NCI-H187 (cell line): ENCODE data around the gene TAF4.
"Not testable (repeated sequence)": the region's sequence is repeated elsewhere in the genome, so short reads cannot be mapped to it uniquely, and the experiment has no call there.

ENCODE experiments used
- DNase-seq, 2 experiments: peaks; one replicate each; lab custom pipeline; 2025; lab: John Stamatoyannopoulos, UW

Gene TAF4

GRCh38 chr20:61948056-61948455, 117.6 kb downstream of the TAF4 start:
- not testable (repeated sequence) for DNase-seq

DNA sequence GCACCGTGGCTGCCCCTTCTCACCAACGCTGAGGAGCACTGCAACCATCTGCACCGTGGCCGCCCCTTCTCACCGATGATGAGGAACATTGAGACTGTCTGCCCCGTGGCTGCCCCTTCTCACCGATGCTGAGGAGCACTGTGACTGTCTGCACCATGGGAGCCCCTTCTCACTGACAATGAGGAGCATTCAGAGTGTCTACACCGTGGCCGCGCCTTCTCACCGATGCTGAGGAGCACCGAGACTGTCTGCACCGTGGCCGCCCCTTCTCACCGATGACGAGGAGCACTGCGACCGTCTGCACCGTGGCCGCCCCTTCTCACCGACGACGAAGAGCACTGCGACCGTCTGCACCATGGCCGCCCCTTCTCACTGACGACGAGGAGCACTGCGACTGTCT, 120.2 kb downstream of the TAF4 start:
- not testable (repeated sequence) for DNase-seq

DNA sequence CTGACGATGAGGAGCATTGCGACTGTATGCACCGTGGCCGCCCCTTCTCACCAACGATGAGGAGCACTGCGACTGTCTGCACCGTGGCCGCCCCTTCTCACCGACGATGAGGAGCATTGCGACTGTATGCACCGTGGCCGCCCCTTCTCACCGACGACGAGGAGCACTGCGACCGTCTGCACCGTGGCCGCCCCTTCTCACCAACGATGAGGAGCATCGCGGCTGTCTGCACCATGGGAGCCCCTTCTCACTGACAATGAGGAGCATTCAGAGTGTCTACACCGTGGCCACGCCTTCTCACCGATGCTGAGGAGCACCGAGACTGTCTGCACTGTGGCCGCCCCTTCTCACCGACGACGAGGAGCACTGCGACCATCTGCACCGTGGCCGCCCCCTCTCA, 120.7 kb downstream of the TAF4 start:
- DNase-seq, result not testable (repeated sequence)

- DNase-seq, result no peak
Measured at GRCh38 chr20:61942526-61942925, 123.2 kb downstream of the TAF4 start.

DNA sequence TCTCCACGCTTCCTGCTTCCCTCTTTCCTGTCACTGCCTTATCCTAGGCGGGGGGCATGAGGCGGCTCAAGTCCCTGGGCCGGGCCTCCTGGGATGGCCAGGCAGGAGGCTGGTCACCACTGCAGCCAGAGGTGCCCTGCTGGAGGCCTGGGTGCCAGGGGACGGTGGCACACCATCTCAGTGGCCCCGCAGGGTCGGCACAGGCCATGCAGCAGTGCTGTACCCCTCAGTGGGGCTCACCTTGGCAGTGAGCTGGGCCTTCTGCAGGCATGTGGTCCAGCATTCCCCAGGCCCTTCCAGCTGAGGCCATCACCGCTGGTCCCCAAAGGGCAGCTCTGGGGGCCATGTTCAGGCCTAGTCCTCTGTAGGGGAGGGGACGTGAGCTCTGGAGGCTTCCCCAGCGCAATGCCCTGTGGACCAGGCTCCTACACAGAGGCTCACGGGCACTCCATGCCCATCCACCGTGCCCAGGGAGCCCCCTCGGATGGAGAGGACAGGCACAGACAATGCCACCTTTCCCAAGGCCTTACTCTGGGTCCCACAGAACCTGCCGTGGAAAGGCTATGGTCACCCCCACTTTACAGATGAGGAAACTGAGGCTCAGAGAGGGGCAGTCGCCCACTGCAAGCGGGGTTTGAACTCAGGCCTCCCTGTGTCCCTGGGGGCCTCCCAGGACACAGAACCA, 123.8 kb downstream of the TAF4 start:
- DNase-seq, result no peak

GRCh38 chr20:61940976-61941720, 124.5 kb downstream of the TAF4 start:
- DNase-seq, result no peak

DNA sequence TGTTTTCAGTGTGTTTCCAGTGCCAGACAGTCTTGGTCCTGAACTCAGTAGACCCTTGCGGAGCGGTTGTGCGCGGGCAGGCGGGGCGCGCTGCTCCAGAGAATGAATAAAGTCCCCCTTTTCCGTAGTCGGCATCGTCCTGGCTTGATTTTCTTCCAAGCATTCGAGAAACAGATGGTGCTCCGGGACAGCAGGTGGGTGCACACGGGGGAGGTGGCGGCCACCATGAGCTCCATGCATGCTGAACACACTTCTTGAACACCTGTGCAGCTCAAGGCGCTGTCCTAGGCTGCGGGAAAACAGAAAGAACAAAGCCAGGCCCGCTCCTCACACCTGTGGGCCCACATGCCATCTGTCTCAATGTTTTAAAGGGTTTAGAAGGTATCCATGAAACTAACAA, 125.2 kb downstream of the TAF4 start:
- DNase-seq, result no peak

DNA sequence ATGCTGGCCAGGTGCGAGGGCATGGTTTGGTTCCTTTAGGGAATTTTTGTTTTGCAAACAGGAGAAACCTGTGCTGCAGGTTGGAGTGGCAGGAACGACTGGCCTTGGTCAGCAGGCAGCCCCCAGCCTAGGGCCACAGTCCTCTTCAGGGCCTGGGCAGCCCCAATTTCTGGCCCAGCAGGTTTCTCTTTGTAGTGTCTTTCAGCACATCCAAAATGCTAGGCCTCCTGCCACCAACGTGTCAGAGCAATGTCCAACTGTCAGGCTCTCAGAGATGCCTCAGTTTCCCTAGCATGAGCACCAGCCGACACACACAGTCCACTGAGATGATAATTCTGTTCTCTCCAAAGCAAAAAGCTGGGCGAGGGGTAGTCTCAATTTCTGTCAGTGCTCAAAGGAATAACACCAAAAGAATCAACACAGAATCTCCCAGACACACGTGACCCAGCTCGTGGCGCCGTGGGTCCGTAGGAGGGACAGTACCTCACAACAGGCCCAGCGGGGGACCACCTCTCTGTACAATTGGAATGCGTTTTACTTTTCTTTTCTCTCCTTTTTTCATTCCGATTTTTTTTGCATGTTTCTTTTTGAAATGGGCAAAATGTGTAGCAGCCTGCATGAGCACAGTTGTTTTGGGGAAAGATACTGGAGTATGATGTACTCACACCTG, 125.9 kb downstream of the TAF4 start:
- no peak for DNase-seq

GRCh38 chr20:61938839-61939690, 126.6 kb downstream of the TAF4 start:
- no peak for DNase-seq

DNA sequence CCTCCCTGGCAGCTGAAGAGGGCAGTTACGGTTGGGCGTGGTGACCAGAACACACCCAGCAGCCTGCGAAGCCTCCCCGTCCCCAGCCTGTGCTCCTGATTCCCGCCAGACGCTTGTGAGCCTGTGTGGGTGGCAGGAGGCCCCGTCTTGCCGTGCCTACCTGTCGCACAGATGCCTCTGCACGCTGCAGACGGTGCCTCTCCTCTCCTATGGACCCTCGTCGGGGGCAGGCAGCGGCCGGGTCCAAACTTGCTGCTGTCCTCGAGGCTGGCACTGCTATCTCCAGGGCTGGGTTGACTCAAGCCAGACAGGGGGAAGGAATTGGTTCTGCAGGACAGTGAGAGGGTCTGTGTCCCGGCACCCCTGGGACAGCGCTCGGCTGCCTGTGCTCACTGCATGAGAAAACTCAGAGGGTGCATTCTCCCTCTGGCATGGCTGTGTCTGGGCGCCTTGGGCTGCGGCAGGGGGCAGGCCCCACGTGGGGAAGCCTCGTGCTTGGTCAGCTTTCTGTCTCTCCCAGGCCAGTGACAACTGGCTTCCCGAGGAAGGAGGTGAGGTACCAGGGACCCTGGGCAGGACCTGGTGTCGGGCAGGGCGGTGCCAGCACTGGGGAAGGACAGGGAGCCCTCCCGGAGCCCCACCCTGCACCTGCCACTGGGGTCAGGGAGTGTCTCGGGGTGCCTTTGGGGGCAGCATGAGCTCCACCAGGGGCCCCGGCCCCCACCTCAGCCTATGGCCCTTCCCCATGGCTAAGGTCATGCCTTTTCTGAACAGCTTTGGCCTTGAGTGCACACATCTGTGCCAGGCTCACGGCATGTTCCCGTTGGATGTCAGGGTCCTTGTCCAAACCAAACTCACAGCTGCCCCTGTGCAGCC, 127.5 kb downstream of the TAF4 start:
- DNase-seq, result no peak

- DNase-seq, result no peak
Measured at GRCh38 chr20:61937146-61937962, 128.3 kb downstream of the TAF4 start.

GRCh38 chr20:61936701-61937131, 129.0 kb downstream of the TAF4 start:
- no peak for DNase-seq

- DNase-seq, result no peak
Measured at GRCh38 chr20:61935926-61936700, 129.6 kb downstream of the TAF4 start.

- DNase-seq, result no peak
Measured at GRCh38 chr20:61934716-61935530, 130.8 kb downstream of the TAF4 start.

- no peak for DNase-seq
Measured at GRCh38 chr20:61933951-61934715, 131.5 kb downstream of the TAF4 start.

DNA sequence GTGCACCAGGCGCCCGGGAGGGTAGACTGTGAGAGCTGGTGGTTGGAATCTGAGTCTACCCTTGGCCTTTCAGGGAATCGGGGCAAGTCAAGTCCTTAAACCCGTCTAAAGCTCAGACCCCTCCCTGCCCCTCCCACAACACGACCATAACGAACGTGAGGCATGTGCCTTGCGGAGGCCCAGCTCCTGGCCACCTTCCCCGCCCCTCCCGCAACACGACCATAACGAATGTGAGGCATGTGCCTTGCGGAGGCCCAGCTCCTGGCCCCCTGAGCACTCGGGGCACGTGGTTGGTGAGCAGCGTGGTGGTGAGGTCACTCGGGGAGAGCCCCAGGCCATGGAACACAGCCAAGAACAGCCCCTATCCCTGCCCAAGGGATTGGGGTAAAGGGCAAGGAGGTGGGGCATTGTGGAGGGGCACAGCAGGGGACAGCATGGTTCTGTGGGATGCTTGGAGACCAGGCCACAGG, 132.2 kb downstream of the TAF4 start:
- no peak for DNase-seq

- DNase-seq, result no peak
Measured at GRCh38 chr20:61932711-61933480, 132.8 kb downstream of the TAF4 start.
